ENCODE data around the gene IRF8. TPM values are rescaled to one million over a fixed set of nuclear protein-coding genes. Genes with fewer than 3 reads are reported as not detected.
A peak's percentile ranks its signal among the peaks of the same experiment; 100 is the strongest.
"Not testable (repeated sequence)": the region's sequence is repeated elsewhere in the genome, so short reads cannot be mapped to it uniquely, and the experiment has no call there.

The IRF8 gene
- total and polyA plus RNA-seq, 2 donors (not counting 1 experiment from before 2014, with no cell fraction given): 0.14 TPM; not detected in 1

- H3K9ac ChIP-seq (ENCODE audit: insufficient read depth, low read length): no peak overlapping the region
- H3K36me3 ChIP-seq (ENCODE audit: control insufficient read depth, insufficient read depth, low read length): no peaks in the 10 kb centered on the region
- DNase-seq (ENCODE audit: low read depth in 2 of 2): peak in 1 of 2 donors; percentile 4
- peaks cover 3% of the 10 kb centered on the region for H3K27me3 ChIP-seq (ENCODE audit: control insufficient read depth, insufficient read depth, low read length)
- H4K20me1 ChIP-seq (ENCODE audit: control insufficient read depth, extremely low read depth, insufficient read depth, low read length): no peaks in the 10 kb centered on the region
- no peak overlapping the region for H2AFZ ChIP-seq (ENCODE audit: low read length)
- TF ChIP-seq EZH2 (IDR thresholded peaks at IDR 0.05; ENCODE audit: low read length, missing control alignments) (no peak), CTCF (conservative IDR thresholded peaks at IDR 0.05 in 1 of 2, IDR thresholded peaks at IDR 0.05 in 1 of 2; ENCODE audit: low read depth in 1 of 2, low read length in 2 of 2) (no peak)
- no peaks in the 10 kb centered on the region for H3K9me3 ChIP-seq (ENCODE audit: control insufficient read depth, insufficient read depth, low read depth, low read length)
- H3K4me3 ChIP-seq (replicated peaks in 1 of 4; ENCODE audit: control extremely low read depth in 1 of 4, insufficient read depth in 1 of 4, low read depth in 3 of 4, low read length in 4 of 4): no peak overlapping the region
- H3K4me2 ChIP-seq (ENCODE audit: extremely low read depth, insufficient read depth, low read length): no peak overlapping the region
- no peaks in the 10 kb centered on the region for H3K4me1 ChIP-seq (ENCODE audit: control insufficient read depth, extremely low read depth, insufficient read depth, low read length)
- H3K79me2 ChIP-seq (ENCODE audit: control insufficient read depth, insufficient read depth, low read length): no peaks in the 10 kb centered on the region
- H3K27ac ChIP-seq (ENCODE audit: insufficient read depth, low read length): no peak overlapping the region
These were observed 41.3 kb downstream of the IRF8 start for GRCh38 chr16:85940214-85940613.

DNA sequence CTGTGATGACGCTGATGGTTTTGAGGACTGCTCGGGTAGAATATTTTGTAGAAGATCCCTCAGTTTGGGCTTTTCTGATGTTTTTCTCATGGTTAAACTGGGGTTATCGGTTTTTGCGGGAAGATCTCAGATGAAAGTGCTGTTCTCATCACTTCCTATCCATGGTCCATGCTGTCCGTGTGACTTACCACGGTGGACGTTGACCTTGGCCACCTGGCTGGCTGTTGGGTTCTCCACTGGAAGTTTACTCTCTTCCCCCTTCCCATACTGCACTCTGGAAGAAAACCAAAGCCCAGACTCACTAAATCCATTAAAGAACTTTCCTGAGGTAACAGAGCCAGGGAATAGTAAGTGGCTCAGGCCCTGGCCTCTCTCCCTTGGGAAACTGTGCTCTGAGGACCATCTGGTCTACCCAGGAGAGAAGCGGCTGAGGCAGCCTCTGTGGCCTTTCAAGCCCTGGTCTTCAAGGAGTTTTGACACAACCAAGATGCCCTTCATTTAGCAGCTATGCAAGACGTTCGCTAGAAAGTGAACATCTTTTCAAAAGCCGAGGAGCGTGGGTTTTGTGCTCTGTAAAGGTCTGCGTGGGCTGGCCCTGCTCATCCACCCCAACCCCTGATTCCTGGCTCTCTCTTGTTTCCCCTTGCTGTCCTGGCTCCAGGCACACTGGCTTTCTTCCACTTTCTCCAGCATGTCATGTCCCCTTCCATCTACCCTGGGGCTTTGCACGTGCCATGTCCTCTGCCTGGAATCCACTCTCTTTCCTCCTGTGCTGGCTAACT is 43.1 kb downstream of the IRF8 start:
- Histone ChIP-seq H3K9ac (ENCODE audit: insufficient read depth, low read length) (no peak overlapping the region), H2AFZ (ENCODE audit: low read length) (no peak overlapping the region), H3K4me2 (ENCODE audit: extremely low read depth, insufficient read depth, low read length) (no peak overlapping the region), H3K4me3 (replicated peaks in 1 of 4; ENCODE audit: control extremely low read depth in 1 of 4, insufficient read depth in 1 of 4, low read depth in 3 of 4, low read length in 4 of 4) (no peak overlapping the region), H3K79me2 (ENCODE audit: control insufficient read depth, insufficient read depth, low read length) (no peaks in the 10 kb centered on the region), H4K20me1 (ENCODE audit: control insufficient read depth, extremely low read depth, insufficient read depth, low read length) (no peaks in the 10 kb centered on the region), H3K36me3 (ENCODE audit: control insufficient read depth, insufficient read depth, low read length) (no peaks in the 10 kb centered on the region), H3K9me3 (ENCODE audit: control insufficient read depth, insufficient read depth, low read depth, low read length) (no peaks in the 10 kb centered on the region), H3K4me1 (ENCODE audit: control insufficient read depth, extremely low read depth, insufficient read depth, low read length) (no peaks in the 10 kb centered on the region), H3K27me3 (ENCODE audit: control insufficient read depth, insufficient read depth, low read length) (no peaks in the 10 kb centered on the region), H3K27ac (ENCODE audit: insufficient read depth, low read length) (no peak overlapping the region)
- DNase-seq (ENCODE audit: low read depth in 2 of 2): no peak
- no peak for TF ChIP-seq CTCF (conservative IDR thresholded peaks at IDR 0.05 in 1 of 2, IDR thresholded peaks at IDR 0.05 in 1 of 2; ENCODE audit: low read depth in 1 of 2, low read length in 2 of 2)
- TF ChIP-seq EZH2 (IDR thresholded peaks at IDR 0.05; ENCODE audit: low read length, missing control alignments): no peak

DNA sequence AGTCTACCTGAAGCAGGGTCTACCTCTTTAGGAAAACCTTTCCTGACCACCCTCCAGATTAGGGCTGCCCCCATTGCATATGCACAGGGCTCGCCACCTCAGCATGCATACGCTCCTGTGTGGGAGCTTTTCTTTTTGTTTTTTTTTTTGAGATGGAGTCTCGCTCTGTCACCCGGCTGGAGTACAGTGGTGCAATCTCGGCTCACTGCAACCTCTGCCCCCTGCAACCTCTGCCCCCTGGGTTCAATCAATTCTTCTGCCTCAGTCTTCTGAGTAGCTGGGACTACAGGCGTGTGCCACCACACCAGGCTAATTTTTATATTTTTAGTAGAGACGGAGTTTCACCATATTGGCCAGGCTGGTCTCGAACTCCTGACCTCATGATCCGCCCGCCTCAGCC is 43.7 kb downstream of the IRF8 start:
- DNase-seq (ENCODE audit: low read depth in 2 of 2); H3K4me2 ChIP-seq (ENCODE audit: extremely low read depth, insufficient read depth, low read length); H2AFZ ChIP-seq (ENCODE audit: low read length); H3K4me1 ChIP-seq (ENCODE audit: control insufficient read depth, extremely low read depth, insufficient read depth, low read length); H3K9ac ChIP-seq (ENCODE audit: insufficient read depth, low read length); H3K9me3 ChIP-seq (ENCODE audit: control insufficient read depth, insufficient read depth, low read depth, low read length); H3K27ac ChIP-seq (ENCODE audit: insufficient read depth, low read length); H3K4me3 ChIP-seq (replicated peaks in 1 of 4; ENCODE audit: control extremely low read depth in 1 of 4, insufficient read depth in 1 of 4, low read depth in 3 of 4, low read length in 4 of 4); H4K20me1 ChIP-seq (ENCODE audit: control insufficient read depth, extremely low read depth, insufficient read depth, low read length); H3K79me2 ChIP-seq (ENCODE audit: control insufficient read depth, insufficient read depth, low read length); H3K36me3 ChIP-seq (ENCODE audit: control insufficient read depth, insufficient read depth, low read length); H3K27me3 ChIP-seq (ENCODE audit: control insufficient read depth, insufficient read depth, low read length): not testable (repeated sequence)
